ENCODE results near the gene MYLK2.

GRCh38 chr20:31831211-31831610 is 12.1 kb downstream of the MYLK2 start:
- TF ChIP-seq CTCF (IDR thresholded peaks at IDR 0.05) (no peak), POLR2A (IDR thresholded peaks at IDR 0.05) (no peak)
